ENCODE measurements around the gene CSNK2A3. TPM values are rescaled to one million over a fixed set of nuclear protein-coding genes. Genes with fewer than 3 reads are reported as not detected.

Gene CSNK2A3
- total RNA-seq, 1 experiment from 2014 or later = 2.0 TPM

DNA sequence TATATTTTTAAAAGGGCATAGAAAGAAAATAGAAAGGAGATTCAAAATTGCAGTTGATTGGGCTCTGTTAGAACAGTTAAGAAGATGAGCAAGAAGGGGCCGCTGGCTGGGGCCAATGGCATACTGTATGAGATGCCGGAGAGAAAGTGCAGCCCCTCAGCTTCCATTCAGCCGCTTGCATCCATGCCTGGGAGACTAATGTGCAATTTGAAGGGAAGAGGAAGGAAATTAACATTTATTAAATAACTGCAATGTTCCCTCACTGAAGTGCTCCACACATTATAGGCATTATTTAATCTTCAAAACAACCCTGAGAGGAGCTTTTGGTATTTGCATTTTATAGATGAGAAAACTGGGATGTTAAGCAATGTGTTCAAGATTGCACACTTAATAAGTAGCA is 44.7 kb upstream of the CSNK2A3 start:
- Histone ChIP-seq H3K9ac (ENCODE audit: low read length) (no peak overlapping the region), H3K9me2 (ENCODE audit: insufficient read depth) (no peaks in the 10 kb centered on the region), H3K27ac (ENCODE audit: low read depth, low read length) (no peak overlapping the region), H3K9me3 (ENCODE audit: control insufficient read depth in 1 of 2, insufficient read depth in 1 of 2, low read depth in 1 of 2, low read length in 2 of 2) (no peaks in the 10 kb centered on the region), H3K27me3 (ENCODE audit: insufficient read depth, low read length) (no peaks in the 10 kb centered on the region), H2AFZ (ENCODE audit: low read depth, low read length, poor library complexity, severe bottlenecking) (no peak overlapping the region), H3K4me2 (ENCODE audit: low read length) (no peak overlapping the region), H4K20me1 (ENCODE audit: insufficient read depth) (no peaks in the 10 kb centered on the region), H3K36me3 (ENCODE audit: control insufficient read depth in 1 of 2, insufficient read depth in 2 of 2, low read length in 2 of 2) (no peaks in the 10 kb centered on the region), H3K79me2 (ENCODE audit: insufficient read depth, low read length) (no peaks in the 10 kb centered on the region), H3K4me3 (replicated peaks in 1 of 2; ENCODE audit: low read depth in 1 of 2, low read length in 2 of 2) (no peak overlapping the region), H3K4me1 (ENCODE audit: control insufficient read depth in 1 of 2, insufficient read depth in 2 of 2, low read length in 2 of 2) (peaks cover 0 to 7% of the 10 kb centered on the region in 2 experiments; a peak in 2 of 4 replicates)
- CTCF ChIA-PET = interaction anchor here (1.3 to 3.6 kb wide), 2 partner anchors 370 to 389 kb away, joined by 3 to 12 read pairs; no protein-coding TSS in a partner anchor
- TF ChIP-seq JUND (IDR thresholded peaks at IDR 0.05) (no peak), SP1 (IDR thresholded peaks at IDR 0.05; ENCODE audit: low read depth) (no peak)
- POLR2A ChIA-PET = no interaction called here
- ATAC-seq (no peak), DNase-seq (ENCODE audit: low read depth, low spot score) (no peak)
- intact Hi-C loops (cut with micrococcal nuclease) = no loop called here
- RAD21 ChIA-PET (ENCODE audit: low non-redundant PET in 1 of 2, low total read pairs in 2 of 2, uncharacterized antibody in 2 of 2, unreplicated experiment in 2 of 2) = interaction anchor here in 1 of 2 experiments (0.6 kb wide), 1 partner anchor 64 kb away, joined by 3 read pairs; no protein-coding TSS in a partner anchor
- no TSS peak for BruUV-seq (replicated peaks)

- TF ChIP-seq SP1 (IDR thresholded peaks at IDR 0.05; ENCODE audit: low read depth) = no peak
- TF ChIP-seq, protein P1, sequence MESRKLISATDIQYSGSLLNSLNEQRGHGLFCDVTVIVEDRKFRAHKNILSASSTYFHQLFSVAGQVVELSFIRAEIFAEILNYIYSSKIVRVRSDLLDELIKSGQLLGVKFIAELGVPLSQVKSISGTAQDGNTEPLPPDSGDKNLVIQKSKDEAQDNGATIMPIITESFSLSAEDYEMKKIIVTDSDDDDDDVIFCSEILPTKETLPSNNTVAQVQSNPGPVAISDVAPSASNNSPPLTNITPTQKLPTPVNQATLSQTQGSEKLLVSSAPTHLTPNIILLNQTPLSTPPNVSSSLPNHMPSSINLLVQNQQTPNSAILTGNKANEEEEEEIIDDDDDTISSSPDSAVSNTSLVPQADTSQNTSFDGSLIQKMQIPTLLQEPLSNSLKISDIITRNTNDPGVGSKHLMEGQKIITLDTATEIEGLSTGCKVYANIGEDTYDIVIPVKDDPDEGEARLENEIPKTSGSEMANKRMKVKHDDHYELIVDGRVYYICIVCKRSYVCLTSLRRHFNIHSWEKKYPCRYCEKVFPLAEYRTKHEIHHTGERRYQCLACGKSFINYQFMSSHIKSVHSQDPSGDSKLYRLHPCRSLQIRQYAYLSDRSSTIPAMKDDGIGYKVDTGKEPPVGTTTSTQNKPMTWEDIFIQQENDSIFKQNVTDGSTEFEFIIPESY (IDR thresholded peaks at IDR 0.05; ENCODE audit: extremely low read depth, insufficient replicate concordance, low read length) = no peak
- TF ChIP-seq JUND (IDR thresholded peaks at IDR 0.05) = no peak
- no peak for TF ChIP-seq REST (IDR thresholded peaks at IDR 0.05; ENCODE audit: low read depth)
- TF ChIP-seq POLR2A (IDR thresholded peaks at IDR 0.05; ENCODE audit: borderline replicate concordance, extremely low read depth, insufficient read depth, insufficient read length) = no peak
- no peak for TF ChIP-seq TCF7L2 (IDR thresholded peaks at IDR 0.05; ENCODE audit: borderline replicate concordance, extremely low read depth, insufficient read depth, insufficient read length)
- no peak for TF ChIP-seq SIN3A (IDR thresholded peaks at IDR 0.05; ENCODE audit: low read depth)
- no peak for TF ChIP-seq EGR1 (IDR thresholded peaks at IDR 0.05; ENCODE audit: low read depth)
- no peak for TF ChIP-seq EZH2 (IDR thresholded peaks at IDR 0.05)
- TF ChIP-seq, protein P2, sequence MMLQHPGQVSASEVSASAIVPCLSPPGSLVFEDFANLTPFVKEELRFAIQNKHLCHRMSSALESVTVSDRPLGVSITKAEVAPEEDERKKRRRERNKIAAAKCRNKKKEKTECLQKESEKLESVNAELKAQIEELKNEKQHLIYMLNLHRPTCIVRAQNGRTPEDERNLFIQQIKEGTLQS (IDR thresholded peaks at IDR 0.05) = no peak
- TF ChIP-seq POLR2AphosphoS5 (IDR thresholded peaks at IDR 0.05; ENCODE audit: low read depth, low read length) = no peak
- intact Hi-C loops (cut with micrococcal nuclease) = no loop called here
- Histone ChIP-seq H3K4me1 (ENCODE audit: control insufficient read depth in 1 of 2, insufficient read depth in 2 of 2, low read length in 2 of 2) (peaks cover 7 to 14% of the 10 kb centered on the region in 2 experiments; a peak in 3 of 4 replicates), H3K27ac (ENCODE audit: low read depth, low read length) (no peak overlapping the region), H3K4me3 (replicated peaks in 1 of 2; ENCODE audit: low read depth in 1 of 2, low read length in 2 of 2) (no peak overlapping the region), H4K20me1 (ENCODE audit: insufficient read depth) (no peaks in the 10 kb centered on the region), H3K9ac (ENCODE audit: low read length) (no peak overlapping the region), H3K9me3 (ENCODE audit: control insufficient read depth in 1 of 2, insufficient read depth in 1 of 2, low read depth in 1 of 2, low read length in 2 of 2) (no peaks in the 10 kb centered on the region), H3K9me2 (ENCODE audit: insufficient read depth) (no peaks in the 10 kb centered on the region), H3K36me3 (ENCODE audit: control insufficient read depth in 1 of 2, insufficient read depth in 2 of 2, low read length in 2 of 2) (no peaks in the 10 kb centered on the region), H3K27me3 (ENCODE audit: insufficient read depth, low read length) (no peaks in the 10 kb centered on the region), H2AFZ (ENCODE audit: low read depth, low read length, poor library complexity, severe bottlenecking) (no peak overlapping the region), H3K4me2 (ENCODE audit: low read length) (no peak overlapping the region), H3K79me2 (ENCODE audit: insufficient read depth, low read length) (no peaks in the 10 kb centered on the region)
- ChIA-PET RAD21 (ENCODE audit: low non-redundant PET in 1 of 2, low total read pairs in 2 of 2, uncharacterized antibody in 2 of 2, unreplicated experiment in 2 of 2) (no interaction called here), POLR2A (no interaction called here), CTCF (no interaction called here)
- no peak for DNase-seq (ENCODE audit: low read depth, low spot score)
- no peak for ATAC-seq
- BruUV-seq (replicated peaks) = no TSS peak
Measured at GRCh38 chr11:11397036-11397415, 44.0 kb upstream of the CSNK2A3 start.
